K562 (cell line): Measurements from ENCODE around the gene KCNK7. TPM values are rescaled to one million over a fixed set of nuclear protein-coding genes. Genes with fewer than 3 reads are reported as not detected.
A peak's percentile ranks its signal among the peaks of the same experiment; 100 is the strongest.

Source experiments
- ELF2 ChIP-seq: fragments of 250-450 bp; sonication (Bioruptor Pico); IDR thresholded peaks from 2 replicates; pipeline ENCODE4 v1.5.0; 2021; ENCODE audit warnings: mild to moderate bottlenecking
- SRSF7 ChIP-seq: fragments of 200-400 bp; formaldehyde crosslinking; optimal IDR thresholded peaks from 2 replicates; pipeline ENCODE3; 2017; ENCODE audit warnings: mild to moderate bottlenecking, low read depth, low read length
- TCFL5 ChIP-seq: fragments of 250-450 bp; sonication (Bioruptor Pico); conservative IDR thresholded peaks from 2 replicates; pipeline ENCODE4 v1.6.1; 2021; ENCODE audit warnings: mild to moderate bottlenecking, moderate library complexity, matching md5 sums
- ZNF212 ChIP-seq: fragments of 450-650 bp; formaldehyde crosslinking; IDR thresholded peaks from 2 replicates; pipeline ENCODE4 v1.4.0; 2020; ENCODE audit warnings: mild to moderate bottlenecking
- ZNF41 ChIP-seq: fragments of 250-450 bp; sonication (Bioruptor Pico); conservative IDR thresholded peaks from 2 replicates; pipeline ENCODE4 v1.4.0; 2020; ENCODE audit warnings: mild to moderate bottlenecking
- ZNF717 ChIP-seq: fragments of 250-450 bp; sonication (Bioruptor Pico); IDR thresholded peaks from 2 replicates; pipeline ENCODE4 v1.5.0; 2021
- polyA plus RNA-seq, 8 experiments: library from polyadenylated mRNA; depleted of rRNA in 4 of 8; stranded (reverse) in 5 of 8; unstranded in 3 of 8; fragments of >200 nt; fragmentation: Nextera tagmentation in 2 of 8; fragmentation: Illumina TruSeq in 1 of 8; extraction: Ambion mirVana in 2 of 8; extraction: Trizol in 1 of 8; gene quantifications; 2 replicates each; pipeline versions ENCODE4 v1.2.1 to v1.2.3, GENCODE V29; 2011 to 2014; ENCODE audit warnings: inconsistent platforms in 1 of 8, missing spikeins in 1 of 8
- total RNA-seq, 7 experiments: library from RNA; depleted of rRNA in 6 of 7; stranded (reverse); fragments of >200 nt in 6 of 7; fragmentation: Illumina TruSeq in 2 of 7; extraction: Trizol in 2 of 7; gene quantifications; 2 replicates each; pipeline versions ENCODE4 v1.2.1 to v1.2.3, GENCODE V29; 2011 to 2021; ENCODE audit warnings: low replicate concordance in 1 of 7
- TF ChIP-seq, protein P1 (sequence below): fragments of 200-800 bp; sonication (Bioruptor generic); IDR thresholded peaks from 2 replicates; pipeline ENCODE4 v1.6.1; 2017; ENCODE audit warnings: missing genetic modification characterization, missing compliant biosample characterization
- TF ChIP-seq, protein P2 (sequence below): IDR thresholded peaks from 2 replicates; pipeline ENCODE4 v1.6.1; 2011; ENCODE audit warnings: borderline replicate concordance, low read depth, mild to moderate bottlenecking, moderate library complexity, low read length; ENCODE audit not compliant: insufficient read depth, poor library complexity, severe bottlenecking
- TF ChIP-seq, protein P3 (sequence below): sonication (generic); formaldehyde crosslinking; IDR thresholded peaks from 2 replicates; pipeline ENCODE4 v1.8.1; 2023; ENCODE audit warnings: mild to moderate bottlenecking, missing genetic modification reagents
- TF ChIP-seq, protein P4 (sequence below): fragments of 250-450 bp; sonication (Bioruptor Pico); IDR thresholded peaks from 2 replicates; pipeline ENCODE4 v1.4.0; 2020
- TF ChIP-seq, protein P5 (sequence below): fragments of 450-650 bp; formaldehyde crosslinking; IDR thresholded peaks from 2 replicates; pipeline ENCODE4 v1.4.0; 2020; ENCODE audit warnings: mild to moderate bottlenecking, moderate library complexity
- TF ChIP-seq, protein P6 (sequence below): sonication (generic); formaldehyde crosslinking; IDR thresholded peaks from 2 replicates; pipeline ENCODE4 v1.8.0; 2023; ENCODE audit warnings: mild to moderate bottlenecking, missing genetic modification reagents

KCNK7 gene
- total and polyA plus RNA-seq, 9 of the 15 experiments (the other 6 are each of a cell fraction or from before 2014, with no cell fraction given) = 0.07 to 0.40 TPM; not detected in 7

DNA sequence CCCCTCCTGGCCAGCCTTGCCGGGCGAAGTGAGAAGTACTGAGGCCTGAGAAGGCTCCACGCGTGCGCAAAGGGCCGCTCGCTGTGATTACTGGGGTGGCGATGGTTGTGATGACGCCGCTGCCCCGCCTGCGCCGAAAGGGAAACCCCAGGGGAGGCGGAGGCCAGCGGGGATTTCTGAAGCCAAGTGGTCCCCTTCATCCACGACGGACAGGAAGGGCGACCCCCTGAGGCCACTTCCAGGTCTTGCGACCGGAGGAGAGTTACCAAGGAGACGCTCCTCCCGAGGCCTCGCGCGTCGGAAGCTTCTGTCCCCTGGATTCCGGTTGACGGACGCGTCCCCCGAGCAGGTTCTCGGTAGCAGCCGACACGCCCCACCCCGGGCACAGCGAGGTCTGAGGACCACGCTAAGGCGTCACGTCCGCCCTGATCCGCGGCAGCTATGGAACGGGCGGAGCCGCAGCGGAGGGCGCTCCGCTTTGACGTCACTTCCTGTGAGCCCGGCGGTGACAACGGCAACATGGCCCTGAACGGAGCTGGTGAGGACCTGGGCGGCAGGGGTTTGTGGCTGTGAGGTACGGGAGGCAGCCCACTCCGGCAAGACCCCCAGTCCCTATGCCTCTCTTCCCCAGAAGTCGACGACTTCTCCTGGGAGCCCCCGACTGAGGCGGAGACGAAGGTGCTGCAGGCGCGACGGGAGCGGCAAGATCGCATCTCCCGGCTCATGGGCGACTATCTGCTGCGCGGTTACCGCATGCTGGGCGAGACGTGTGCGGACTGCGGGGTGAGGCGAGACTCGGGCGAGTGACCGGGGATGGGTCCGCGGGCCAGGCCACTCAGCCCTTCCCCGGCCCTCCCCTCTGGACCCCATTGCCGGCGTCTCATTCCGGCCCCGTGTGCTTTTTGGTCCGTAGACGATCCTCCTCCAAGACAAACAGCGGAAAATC, 25.4 kb downstream of the KCNK7 start, which contains the start of gene ZNRD2 (continued):
- TF ChIP-seq, protein P1, sequence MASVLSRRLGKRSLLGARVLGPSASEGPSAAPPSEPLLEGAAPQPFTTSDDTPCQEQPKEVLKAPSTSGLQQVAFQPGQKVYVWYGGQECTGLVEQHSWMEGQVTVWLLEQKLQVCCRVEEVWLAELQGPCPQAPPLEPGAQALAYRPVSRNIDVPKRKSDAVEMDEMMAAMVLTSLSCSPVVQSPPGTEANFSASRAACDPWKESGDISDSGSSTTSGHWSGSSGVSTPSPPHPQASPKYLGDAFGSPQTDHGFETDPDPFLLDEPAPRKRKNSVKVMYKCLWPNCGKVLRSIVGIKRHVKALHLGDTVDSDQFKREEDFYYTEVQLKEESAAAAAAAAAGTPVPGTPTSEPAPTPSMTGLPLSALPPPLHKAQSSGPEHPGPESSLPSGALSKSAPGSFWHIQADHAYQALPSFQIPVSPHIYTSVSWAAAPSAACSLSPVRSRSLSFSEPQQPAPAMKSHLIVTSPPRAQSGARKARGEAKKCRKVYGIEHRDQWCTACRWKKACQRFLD (CRISPR knock-in tag) = 0 out of 2 replicates have a peak, but pooled peaks have one; percentile 30
- TF ChIP-seq, protein P2, sequence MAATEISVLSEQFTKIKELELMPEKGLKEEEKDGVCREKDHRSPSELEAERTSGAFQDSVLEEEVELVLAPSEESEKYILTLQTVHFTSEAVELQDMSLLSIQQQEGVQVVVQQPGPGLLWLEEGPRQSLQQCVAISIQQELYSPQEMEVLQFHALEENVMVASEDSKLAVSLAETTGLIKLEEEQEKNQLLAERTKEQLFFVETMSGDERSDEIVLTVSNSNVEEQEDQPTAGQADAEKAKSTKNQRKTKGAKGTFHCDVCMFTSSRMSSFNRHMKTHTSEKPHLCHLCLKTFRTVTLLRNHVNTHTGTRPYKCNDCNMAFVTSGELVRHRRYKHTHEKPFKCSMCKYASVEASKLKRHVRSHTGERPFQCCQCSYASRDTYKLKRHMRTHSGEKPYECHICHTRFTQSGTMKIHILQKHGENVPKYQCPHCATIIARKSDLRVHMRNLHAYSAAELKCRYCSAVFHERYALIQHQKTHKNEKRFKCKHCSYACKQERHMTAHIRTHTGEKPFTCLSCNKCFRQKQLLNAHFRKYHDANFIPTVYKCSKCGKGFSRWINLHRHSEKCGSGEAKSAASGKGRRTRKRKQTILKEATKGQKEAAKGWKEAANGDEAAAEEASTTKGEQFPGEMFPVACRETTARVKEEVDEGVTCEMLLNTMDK = peak; percentile 45
- TF ChIP-seq ZNF212 = no peak
- no peak for TF ChIP-seq ZNF41
- TF ChIP-seq, protein P3, sequence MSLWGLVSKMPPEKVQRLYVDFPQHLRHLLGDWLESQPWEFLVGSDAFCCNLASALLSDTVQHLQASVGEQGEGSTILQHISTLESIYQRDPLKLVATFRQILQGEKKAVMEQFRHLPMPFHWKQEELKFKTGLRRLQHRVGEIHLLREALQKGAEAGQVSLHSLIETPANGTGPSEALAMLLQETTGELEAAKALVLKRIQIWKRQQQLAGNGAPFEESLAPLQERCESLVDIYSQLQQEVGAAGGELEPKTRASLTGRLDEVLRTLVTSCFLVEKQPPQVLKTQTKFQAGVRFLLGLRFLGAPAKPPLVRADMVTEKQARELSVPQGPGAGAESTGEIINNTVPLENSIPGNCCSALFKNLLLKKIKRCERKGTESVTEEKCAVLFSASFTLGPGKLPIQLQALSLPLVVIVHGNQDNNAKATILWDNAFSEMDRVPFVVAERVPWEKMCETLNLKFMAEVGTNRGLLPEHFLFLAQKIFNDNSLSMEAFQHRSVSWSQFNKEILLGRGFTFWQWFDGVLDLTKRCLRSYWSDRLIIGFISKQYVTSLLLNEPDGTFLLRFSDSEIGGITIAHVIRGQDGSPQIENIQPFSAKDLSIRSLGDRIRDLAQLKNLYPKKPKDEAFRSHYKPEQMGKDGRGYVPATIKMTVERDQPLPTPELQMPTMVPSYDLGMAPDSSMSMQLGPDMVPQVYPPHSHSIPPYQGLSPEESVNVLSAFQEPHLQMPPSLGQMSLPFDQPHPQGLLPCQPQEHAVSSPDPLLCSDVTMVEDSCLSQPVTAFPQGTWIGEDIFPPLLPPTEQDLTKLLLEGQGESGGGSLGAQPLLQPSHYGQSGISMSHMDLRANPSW (CRISPR knock-in tag) = 0 out of 2 replicates have a peak, but pooled peaks have one; percentile 86
- TF ChIP-seq, protein P4, sequence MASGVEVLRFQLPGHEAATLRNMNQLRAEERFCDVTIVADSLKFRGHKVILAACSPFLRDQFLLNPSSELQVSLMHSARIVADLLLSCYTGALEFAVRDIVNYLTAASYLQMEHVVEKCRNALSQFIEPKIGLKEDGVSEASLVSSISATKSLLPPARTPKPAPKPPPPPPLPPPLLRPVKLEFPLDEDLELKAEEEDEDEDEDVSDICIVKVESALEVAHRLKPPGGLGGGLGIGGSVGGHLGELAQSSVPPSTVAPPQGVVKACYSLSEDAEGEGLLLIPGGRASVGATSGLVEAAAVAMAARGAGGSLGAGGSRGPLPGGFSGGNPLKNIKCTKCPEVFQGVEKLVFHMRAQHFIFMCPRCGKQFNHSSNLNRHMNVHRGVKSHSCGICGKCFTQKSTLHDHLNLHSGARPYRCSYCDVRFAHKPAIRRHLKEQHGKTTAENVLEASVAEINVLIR (CRISPR knock-in tag) = peak; percentile 98
- no peak for TF ChIP-seq ZNF717
- TF ChIP-seq, protein P5, sequence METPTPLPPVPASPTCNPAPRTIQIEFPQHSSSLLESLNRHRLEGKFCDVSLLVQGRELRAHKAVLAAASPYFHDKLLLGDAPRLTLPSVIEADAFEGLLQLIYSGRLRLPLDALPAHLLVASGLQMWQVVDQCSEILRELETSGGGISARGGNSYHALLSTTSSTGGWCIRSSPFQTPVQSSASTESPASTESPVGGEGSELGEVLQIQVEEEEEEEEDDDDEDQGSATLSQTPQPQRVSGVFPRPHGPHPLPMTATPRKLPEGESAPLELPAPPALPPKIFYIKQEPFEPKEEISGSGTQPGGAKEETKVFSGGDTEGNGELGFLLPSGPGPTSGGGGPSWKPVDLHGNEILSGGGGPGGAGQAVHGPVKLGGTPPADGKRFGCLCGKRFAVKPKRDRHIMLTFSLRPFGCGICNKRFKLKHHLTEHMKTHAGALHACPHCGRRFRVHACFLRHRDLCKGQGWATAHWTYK (CRISPR knock-in tag) = peak; percentile 84; the same call in 1 of the 2 replicates
- no peak for TF ChIP-seq TCFL5 (CRISPR knock-in tag)
- TF ChIP-seq, protein P6, sequence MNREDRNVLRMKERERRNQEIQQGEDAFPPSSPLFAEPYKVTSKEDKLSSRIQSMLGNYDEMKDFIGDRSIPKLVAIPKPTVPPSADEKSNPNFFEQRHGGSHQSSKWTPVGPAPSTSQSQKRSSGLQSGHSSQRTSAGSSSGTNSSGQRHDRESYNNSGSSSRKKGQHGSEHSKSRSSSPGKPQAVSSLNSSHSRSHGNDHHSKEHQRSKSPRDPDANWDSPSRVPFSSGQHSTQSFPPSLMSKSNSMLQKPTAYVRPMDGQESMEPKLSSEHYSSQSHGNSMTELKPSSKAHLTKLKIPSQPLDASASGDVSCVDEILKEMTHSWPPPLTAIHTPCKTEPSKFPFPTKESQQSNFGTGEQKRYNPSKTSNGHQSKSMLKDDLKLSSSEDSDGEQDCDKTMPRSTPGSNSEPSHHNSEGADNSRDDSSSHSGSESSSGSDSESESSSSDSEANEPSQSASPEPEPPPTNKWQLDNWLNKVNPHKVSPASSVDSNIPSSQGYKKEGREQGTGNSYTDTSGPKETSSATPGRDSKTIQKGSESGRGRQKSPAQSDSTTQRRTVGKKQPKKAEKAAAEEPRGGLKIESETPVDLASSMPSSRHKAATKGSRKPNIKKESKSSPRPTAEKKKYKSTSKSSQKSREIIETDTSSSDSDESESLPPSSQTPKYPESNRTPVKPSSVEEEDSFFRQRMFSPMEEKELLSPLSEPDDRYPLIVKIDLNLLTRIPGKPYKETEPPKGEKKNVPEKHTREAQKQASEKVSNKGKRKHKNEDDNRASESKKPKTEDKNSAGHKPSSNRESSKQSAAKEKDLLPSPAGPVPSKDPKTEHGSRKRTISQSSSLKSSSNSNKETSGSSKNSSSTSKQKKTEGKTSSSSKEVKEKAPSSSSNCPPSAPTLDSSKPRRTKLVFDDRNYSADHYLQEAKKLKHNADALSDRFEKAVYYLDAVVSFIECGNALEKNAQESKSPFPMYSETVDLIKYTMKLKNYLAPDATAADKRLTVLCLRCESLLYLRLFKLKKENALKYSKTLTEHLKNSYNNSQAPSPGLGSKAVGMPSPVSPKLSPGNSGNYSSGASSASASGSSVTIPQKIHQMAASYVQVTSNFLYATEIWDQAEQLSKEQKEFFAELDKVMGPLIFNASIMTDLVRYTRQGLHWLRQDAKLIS (CRISPR knock-in tag) = no peak; the same call in 1 of the 2 replicates
- TF ChIP-seq SRSF7 = no peak
- TF ChIP-seq ELF2 (CRISPR knock-in tag) = peak; percentile 77
